Activated T-helper 1 cell treated with Interleukin-2 at 50 U/mL for 16 hours (primary cell): Measurements from ENCODE around the gene PALLD.
"Not testable (repeated sequence)": the region's sequence is repeated elsewhere in the genome, so short reads cannot be mapped to it uniquely, and the experiment has no call there.

Experiments used
- DNase-seq: peaks from one replicate; pipeline ENCODE4 v3.0.0-alpha.2; 2020; ENCODE audit warnings: low read depth

The PALLD gene

GRCh38 chr4:168796362-168797106 is 299.7 kb downstream of the PALLD start:
- DNase-seq, result no peak

- DNase-seq, result no peak
Observed at GRCh38 chr4:168797194-168797593, 300.3 kb downstream of the PALLD start.

GRCh38 chr4:168797738-168798375 is 301.0 kb downstream of the PALLD start:
- DNase-seq, result no peak

GRCh38 chr4:168800926-168801325 is 304.1 kb downstream of the PALLD start:
- no peak for DNase-seq

- DNase-seq, result no peak
Observed at GRCh38 chr4:168802222-168802621, 305.4 kb downstream of the PALLD start.

GRCh38 chr4:168803052-168803451 is 306.2 kb downstream of the PALLD start:
- not testable (repeated sequence) for DNase-seq

- no peak for DNase-seq
Observed at GRCh38 chr4:168803732-168804131, 306.9 kb downstream of the PALLD start.

GRCh38 chr4:168804146-168804545 is 307.3 kb downstream of the PALLD start:
- no peak for DNase-seq

GRCh38 chr4:168805341-168805740 is 308.5 kb downstream of the PALLD start:
- DNase-seq, result no peak

GRCh38 chr4:168806247-168806646 is 309.4 kb downstream of the PALLD start:
- not testable (repeated sequence) for DNase-seq

- DNase-seq, result no peak
Observed at GRCh38 chr4:168811207-168811606, 314.4 kb downstream of the PALLD start.

GRCh38 chr4:168811786-168812651 is 315.2 kb downstream of the PALLD start:
- DNase-seq, result no peak

GRCh38 chr4:168812806-168813205 is 316.0 kb downstream of the PALLD start:
- DNase-seq, result no peak

GRCh38 chr4:168813890-168814289 is 317.0 kb downstream of the PALLD start:
- DNase-seq, result no peak

GRCh38 chr4:168815379-168816345 is 318.8 kb downstream of the PALLD start:
- no peak for DNase-seq

GRCh38 chr4:168817370-168817769 is 320.5 kb downstream of the PALLD start:
- DNase-seq, result no peak

GRCh38 chr4:168822481-168822880 is 325.6 kb downstream of the PALLD start:
- DNase-seq, result no peak

- no peak for DNase-seq
Observed at GRCh38 chr4:168825975-168826374, 329.1 kb downstream of the PALLD start.

- DNase-seq, result no peak
Observed at GRCh38 chr4:168826620-168827019, 329.8 kb downstream of the PALLD start.

GRCh38 chr4:168830777-168831512 is 334.1 kb downstream of the PALLD start:
- DNase-seq, result no peak

GRCh38 chr4:168831585-168831918 is 334.7 kb downstream of the PALLD start:
- no peak for DNase-seq
